Keratinocyte (primary cell): ENCODE measurements around the gene ANKS1B.

Experiments used
- CTCF ChIP-seq, 3 experiments: IDR thresholded peaks in 1 of 3; conservative IDR thresholded peaks in 1 of 3; optimal IDR thresholded peaks in 1 of 3; 2 replicates in 2 of 3; 3 replicates in 1 of 3; pipeline versions ENCODE3 to v1.5.1; 2011; ENCODE audit warnings: low read length in 3 of 3, mild to moderate bottlenecking in 3 of 3, moderate library complexity in 2 of 3, control low read depth in 1 of 3, inconsistent platforms in 1 of 3; ENCODE audit not compliant: insufficient read depth in 2 of 3; ENCODE audit errors: extremely low read depth in 1 of 3
- EZH2 ChIP-seq: IDR thresholded peaks from one replicate; pipeline ENCODE4 v1.6.1; 2012; ENCODE audit warnings: inconsistent platforms, mild to moderate bottlenecking, low read length, moderate library complexity

DNA sequence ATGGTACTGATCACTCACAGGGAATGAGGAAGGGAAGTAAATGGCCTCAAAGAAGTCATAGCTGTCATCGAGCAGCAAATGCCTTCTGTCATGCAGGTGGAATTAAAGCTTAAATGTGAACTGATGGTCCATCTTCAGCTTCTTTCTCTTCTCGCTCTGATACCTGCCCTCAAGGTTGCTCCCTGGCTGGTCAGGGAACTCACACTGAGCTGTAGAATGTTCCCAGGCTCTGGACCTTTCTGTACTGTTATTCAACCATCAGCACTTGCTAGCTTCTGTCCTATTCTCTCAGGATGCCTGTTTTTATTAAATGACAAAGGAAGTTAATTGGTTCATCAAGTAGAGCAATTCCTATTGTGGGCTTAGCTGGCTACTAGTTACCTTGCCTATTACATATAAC, 875.8 kb downstream of the ANKS1B start:
- TF ChIP-seq CTCF (optimal IDR thresholded peaks at IDR 0.05 in 1 of 3, IDR thresholded peaks at IDR 0.05 in 1 of 3, conservative IDR thresholded peaks at IDR 0.05 in 1 of 3; ENCODE audit: extremely low read depth in 1 of 3, insufficient read depth in 2 of 3, low read length in 3 of 3) = no peak
- TF ChIP-seq EZH2 = no peak
